Fibroblast of villous mesenchyme (primary cell): ENCODE results near the gene DCTN2. TPM values are rescaled to one million over a fixed set of nuclear protein-coding genes. Genes with fewer than 3 reads are reported as not detected.

ENCODE experiments used
- DNase-seq: peaks from one replicate; pipeline ENCODE4 v3.0.0-alpha.2; 2010; ENCODE audit warnings: low read depth
- H3K4me3 ChIP-seq: 2 replicates; pipeline ENCODE4 v1.5.1; 2011; ENCODE audit warnings: low read depth, mild to moderate bottlenecking, low read length
- CTCF ChIP-seq: IDR thresholded peaks from 2 replicates; pipeline ENCODE4 v1.5.1; 2012; ENCODE audit warnings: low read depth, mild to moderate bottlenecking, low read length; ENCODE audit not compliant: insufficient read depth
- total RNA-seq: library from RNA; depleted of rRNA; stranded (reverse); fragments of >200 nt; gene quantifications from 2 replicates; pipeline ENCODE4 v1.2.3, GENCODE V29; 2012

Gene DCTN2
- total RNA-seq, 1 donor, result 111 TPM

- no peak for TF ChIP-seq CTCF
- DNase-seq, result peak; percentile 60
- H3K4me3 ChIP-seq, result no peak overlapping the region
These were observed 5.9 kb upstream of the DCTN2 start for GRCh38 chr12:57552835-57553313.

DNA sequence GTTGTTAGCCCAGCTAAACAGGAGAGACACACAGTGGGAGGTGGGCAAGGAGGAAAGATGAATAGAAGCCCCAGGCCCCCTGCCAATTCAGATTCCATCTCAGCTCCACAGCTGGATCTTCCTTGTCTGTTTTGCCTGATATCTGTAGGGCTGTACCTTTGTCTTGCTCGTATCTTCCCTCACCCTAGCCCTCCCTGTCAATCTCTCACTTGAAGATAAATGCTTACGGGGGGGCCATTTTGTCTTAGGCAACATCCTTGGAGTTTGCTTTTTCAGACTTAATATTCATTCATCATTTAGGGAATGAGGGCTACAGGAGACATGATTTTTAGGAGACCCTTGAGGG lies 5.3 kb upstream of the DCTN2 start:
- TF ChIP-seq CTCF, result no peak
- no peak overlapping the region for H3K4me3 ChIP-seq
- DNase-seq, result no peak

DNA sequence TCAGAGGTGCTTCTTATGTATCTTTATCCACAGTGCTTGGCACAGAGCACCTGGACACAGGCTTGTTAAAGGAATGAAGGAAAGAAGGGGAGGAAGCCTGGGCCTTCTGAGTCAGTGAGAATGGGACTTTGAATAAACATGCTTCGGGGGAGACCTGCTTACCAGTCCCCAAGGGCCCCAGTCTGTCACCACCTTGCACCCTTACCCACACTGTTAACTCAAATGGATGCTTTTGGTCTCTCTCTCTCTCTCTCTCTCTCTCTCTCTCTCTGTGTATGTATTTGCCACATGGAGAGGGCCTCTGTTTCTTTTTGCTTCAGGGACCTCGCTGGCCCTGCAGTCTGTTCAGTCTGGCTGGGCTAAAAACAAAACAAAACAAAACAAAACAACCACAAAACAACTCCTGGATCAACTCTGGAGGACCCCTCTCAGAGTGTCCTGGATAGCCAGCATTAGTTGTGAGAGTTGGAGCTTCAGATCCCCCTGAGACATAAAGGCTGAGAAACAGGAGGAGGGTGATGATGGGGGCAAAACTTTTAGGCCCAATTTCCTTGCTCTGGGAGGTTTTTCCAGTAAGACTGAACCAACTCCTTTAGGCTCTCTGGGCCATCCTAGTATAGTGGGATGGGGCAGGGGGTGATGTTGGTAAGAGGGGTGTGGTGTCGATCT lies 4.8 kb upstream of the DCTN2 start:
- no peak overlapping the region for H3K4me3 ChIP-seq
- no peak for TF ChIP-seq CTCF
- DNase-seq, result no peak

- no peak for TF ChIP-seq CTCF
- DNase-seq, result no peak
- peak overlapping the region; percentile 54 for H3K4me3 ChIP-seq
These were observed 3.9 kb upstream of the DCTN2 start for GRCh38 chr12:57550641-57551549.

DNA sequence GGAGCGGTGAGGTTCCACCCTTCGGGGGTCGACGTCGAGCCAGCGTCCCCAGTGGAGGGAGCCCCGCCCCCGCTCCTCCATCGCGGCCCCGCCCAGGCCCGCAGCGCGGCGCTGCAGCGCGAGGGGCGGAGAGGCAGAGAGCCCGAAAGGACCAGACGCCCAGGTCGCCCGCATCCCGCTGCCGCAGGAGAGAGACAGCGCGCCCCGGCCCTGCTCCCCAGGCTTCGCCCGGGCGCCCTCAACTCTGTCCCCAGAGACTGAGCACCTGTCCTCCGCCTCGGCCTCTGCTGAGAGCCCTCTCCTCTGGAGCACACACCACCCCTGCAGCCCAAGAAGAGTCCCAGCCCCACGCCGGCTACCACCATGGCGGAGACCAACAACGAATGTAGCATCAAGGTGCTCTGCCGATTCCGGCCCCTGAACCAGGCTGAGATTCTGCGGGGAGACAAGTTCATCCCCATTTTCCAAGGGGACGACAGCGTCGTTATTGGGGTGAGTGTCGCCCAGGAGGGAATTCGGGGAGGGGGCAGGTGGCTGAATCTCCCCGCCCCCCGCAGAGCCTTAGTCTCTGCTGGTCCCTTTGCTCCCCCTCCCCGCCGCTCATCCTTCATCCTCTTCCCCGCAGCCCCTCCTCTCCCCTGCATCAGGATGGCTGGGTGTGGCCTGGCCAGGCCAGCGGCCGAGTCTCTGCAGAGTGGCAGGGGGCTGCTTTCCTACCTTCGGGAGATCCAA lies 3.1 kb upstream of the DCTN2 start, which contains the start of gene KIF5A:
Gene KIF5A (plus strand): TSS at position 136 of the 732 bp plus-strand sequence. CDS start 228 bp downstream, at position 364.
- DNase-seq, result no peak
- H3K4me3 ChIP-seq, result peak within 1 kb of the TSS; percentile 54
- no peak for TF ChIP-seq CTCF

DNA sequence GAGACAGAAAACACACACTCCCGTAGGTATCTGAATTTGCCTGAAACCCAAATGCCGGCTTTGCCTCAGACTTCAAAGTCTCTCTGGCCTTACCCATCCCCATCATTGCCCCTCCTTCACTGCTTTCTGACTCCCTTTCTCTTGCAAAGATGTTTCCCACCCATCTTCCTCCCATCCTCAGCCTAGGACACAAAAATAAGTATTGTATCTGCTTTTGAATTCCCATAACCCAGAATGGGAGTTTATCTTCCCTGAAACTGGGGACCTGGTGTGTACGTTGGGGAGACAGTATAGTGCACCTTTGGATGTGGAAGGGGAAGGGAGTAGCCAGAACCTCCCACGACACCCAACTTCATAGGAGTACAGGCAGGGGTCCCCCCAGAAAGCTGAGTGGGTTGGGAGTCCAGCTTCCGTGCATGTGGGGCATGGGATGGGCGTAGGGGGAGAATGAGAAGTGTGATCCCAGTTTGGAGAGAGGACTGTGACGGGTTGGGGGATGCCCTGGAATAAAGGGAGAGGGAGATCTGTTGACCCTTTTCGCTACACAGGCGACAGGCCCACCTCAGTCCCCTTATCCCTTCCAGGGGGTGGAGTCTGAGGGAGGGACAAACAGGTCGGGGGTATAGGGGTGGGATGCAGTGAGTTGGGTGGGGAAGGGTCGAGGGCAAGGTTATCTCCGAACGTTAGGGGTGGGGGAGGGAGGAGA lies 2.4 kb upstream of the DCTN2 start:
- no peak for TF ChIP-seq CTCF
- DNase-seq, result no peak
- H3K4me3 ChIP-seq, result peak overlapping the region; percentile 54
